ENCODE measurements around the gene GATB. TPM values are rescaled to one million over a fixed set of nuclear protein-coding genes. Genes with fewer than 3 reads are reported as not detected.

GATB gene
- total RNA-seq, 1 donor from 2014 or later: 14.2 TPM

DNA sequence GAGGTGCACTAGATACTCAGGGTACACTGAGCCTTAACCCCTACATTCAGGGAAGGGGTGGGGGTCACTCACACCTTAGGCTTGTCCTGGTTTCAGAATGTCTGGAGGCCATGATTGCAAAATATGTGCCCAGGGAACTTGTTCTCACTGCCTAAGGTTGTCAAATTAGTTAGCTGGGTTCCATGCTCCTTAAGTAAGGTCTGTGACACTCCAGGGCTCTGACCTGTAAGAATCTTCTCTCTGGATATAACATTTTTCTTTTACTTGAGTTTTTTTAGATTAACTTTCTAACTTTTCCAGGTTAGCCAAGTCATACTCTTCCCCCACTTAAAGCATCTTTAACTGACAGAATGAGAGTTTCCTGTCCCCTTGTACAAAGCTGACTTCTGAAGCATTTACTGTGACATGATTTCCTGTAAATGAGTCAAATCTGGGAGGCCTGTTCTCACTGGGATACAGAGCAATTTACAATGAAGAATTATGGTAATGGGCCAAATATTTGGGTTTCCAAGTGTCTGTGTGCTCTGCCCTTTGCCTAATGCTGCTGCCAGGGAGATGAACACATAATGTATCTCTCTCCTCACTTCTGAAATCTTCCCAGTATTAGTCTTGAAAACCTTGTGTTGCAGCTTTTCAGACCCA is 101.7 kb downstream of the GATB start:
- Histone ChIP-seq H3K27me3 (ENCODE audit: low read depth) (no peaks in the 10 kb centered on the region), H3K9me3 (no peaks in the 10 kb centered on the region), H3K4me3 (no peak overlapping the region), H3K36me3 (peaks cover 9% of the 10 kb centered on the region), H3K4me1 (no peaks in the 10 kb centered on the region), H3K27ac (no peak overlapping the region)
- no peak for ATAC-seq
- TF ChIP-seq, protein P1, sequence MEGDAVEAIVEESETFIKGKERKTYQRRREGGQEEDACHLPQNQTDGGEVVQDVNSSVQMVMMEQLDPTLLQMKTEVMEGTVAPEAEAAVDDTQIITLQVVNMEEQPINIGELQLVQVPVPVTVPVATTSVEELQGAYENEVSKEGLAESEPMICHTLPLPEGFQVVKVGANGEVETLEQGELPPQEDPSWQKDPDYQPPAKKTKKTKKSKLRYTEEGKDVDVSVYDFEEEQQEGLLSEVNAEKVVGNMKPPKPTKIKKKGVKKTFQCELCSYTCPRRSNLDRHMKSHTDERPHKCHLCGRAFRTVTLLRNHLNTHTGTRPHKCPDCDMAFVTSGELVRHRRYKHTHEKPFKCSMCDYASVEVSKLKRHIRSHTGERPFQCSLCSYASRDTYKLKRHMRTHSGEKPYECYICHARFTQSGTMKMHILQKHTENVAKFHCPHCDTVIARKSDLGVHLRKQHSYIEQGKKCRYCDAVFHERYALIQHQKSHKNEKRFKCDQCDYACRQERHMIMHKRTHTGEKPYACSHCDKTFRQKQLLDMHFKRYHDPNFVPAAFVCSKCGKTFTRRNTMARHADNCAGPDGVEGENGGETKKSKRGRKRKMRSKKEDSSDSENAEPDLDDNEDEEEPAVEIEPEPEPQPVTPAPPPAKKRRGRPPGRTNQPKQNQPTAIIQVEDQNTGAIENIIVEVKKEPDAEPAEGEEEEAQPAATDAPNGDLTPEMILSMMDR (IDR thresholded peaks at IDR 0.05): no peak
- intact Hi-C loops (cut with DNase I): no loop called here
- DNase-seq: no peak

GRCh38 chr4:151657896-151658295 is 102.9 kb downstream of the GATB start:
- Histone ChIP-seq H3K27ac (no peak overlapping the region), H3K9me3 (no peaks in the 10 kb centered on the region), H3K4me3 (no peak overlapping the region), H3K4me1 (no peaks in the 10 kb centered on the region), H3K36me3 (peaks cover 9% of the 10 kb centered on the region), H3K27me3 (ENCODE audit: low read depth) (no peaks in the 10 kb centered on the region)
- intact Hi-C loops (cut with DNase I): no loop called here
- no peak for ATAC-seq
- no peak for DNase-seq
- TF ChIP-seq, protein P1 (IDR thresholded peaks at IDR 0.05): no peak

- TF ChIP-seq, protein P1 (IDR thresholded peaks at IDR 0.05): no peak
- intact Hi-C loops (cut with DNase I): no loop called here
- H3K4me3 ChIP-seq: no peak overlapping the region
- H3K27me3 ChIP-seq (ENCODE audit: low read depth): no peaks in the 10 kb centered on the region
- peaks cover 9% of the 10 kb centered on the region for H3K36me3 ChIP-seq
- no peaks in the 10 kb centered on the region for H3K9me3 ChIP-seq
- DNase-seq (no peak), ATAC-seq (no peak)
- H3K27ac ChIP-seq: no peak overlapping the region
- H3K4me1 ChIP-seq: no peaks in the 10 kb centered on the region
Observed at GRCh38 chr4:151656058-151656457, 104.7 kb downstream of the GATB start.

DNA sequence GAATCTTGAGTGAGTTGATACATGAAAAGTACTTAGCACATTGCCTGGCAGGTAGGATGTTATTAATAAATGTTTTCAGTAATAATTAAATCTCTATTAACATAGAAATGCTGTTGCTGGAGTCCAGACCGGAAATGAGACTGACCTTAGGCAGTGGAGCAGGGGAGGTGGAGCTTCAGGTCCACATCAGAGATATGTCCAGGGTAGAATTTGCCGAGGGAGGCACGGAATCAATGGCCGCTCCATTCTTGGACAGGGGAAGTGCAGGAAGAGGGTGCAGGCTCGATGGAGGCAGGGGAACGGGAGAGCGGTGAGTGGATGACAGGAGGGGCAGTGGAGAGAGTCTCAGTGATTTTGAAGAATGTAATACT is 107.3 kb downstream of the GATB start:
- Histone ChIP-seq H3K9me3 (no peaks in the 10 kb centered on the region), H3K27ac (no peak overlapping the region), H3K36me3 (peaks cover 9% of the 10 kb centered on the region), H3K4me1 (no peaks in the 10 kb centered on the region), H3K4me3 (no peak overlapping the region), H3K27me3 (ENCODE audit: low read depth) (no peaks in the 10 kb centered on the region)
- intact Hi-C loops (cut with DNase I): no loop called here
- peak in 1 of 2 donors; percentile 21 for ATAC-seq
- DNase-seq: no peak
- TF ChIP-seq, protein P1 (IDR thresholded peaks at IDR 0.05): no peak

DNA sequence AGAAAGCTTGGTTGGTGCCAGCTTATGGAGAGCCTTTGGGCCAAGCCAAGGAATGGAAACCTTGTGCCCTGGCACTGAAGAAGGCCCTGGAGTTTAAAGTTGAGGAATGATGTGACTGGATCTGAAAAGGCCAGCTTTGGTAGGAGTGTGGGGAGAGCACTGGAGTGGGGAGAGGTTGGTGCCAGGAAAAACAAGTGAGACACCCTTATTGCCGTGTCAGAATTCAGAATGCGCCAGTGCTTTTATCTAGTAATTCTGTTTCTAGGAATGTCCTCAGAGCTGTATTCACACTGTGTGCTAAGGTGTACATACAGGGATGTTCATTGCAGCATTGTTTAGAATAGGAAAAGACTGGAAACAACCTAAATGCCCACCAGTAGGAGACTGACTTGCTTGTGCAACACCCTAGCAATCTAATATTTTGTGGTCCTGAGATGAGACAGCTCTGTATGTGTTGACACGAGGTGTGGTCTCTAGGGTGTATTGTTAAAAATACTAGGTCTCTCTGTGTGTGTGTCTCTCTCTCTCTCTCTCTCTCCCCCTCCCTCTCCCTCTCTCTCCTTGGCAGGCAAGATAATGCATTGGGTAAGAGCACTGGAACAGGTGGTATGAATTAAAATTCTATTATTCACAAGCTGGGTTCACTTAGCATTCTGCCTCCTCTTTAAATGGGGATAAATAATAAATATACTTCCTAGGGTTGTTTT is 107.8 kb downstream of the GATB start:
- Histone ChIP-seq H3K4me3 (no peak overlapping the region), H3K4me1 (no peaks in the 10 kb centered on the region), H3K36me3 (peaks cover 9% of the 10 kb centered on the region), H3K27me3 (ENCODE audit: low read depth) (no peaks in the 10 kb centered on the region), H3K27ac (no peak overlapping the region), H3K9me3 (no peaks in the 10 kb centered on the region)
- TF ChIP-seq, protein P1 (IDR thresholded peaks at IDR 0.05): no peak
- ATAC-seq: peak; percentile 35 to 47
- DNase-seq: no peak
- intact Hi-C loops (cut with DNase I): no loop called here
